HG03378 (cell line): ENCODE data around the gene BLM.
"Not testable (repeated sequence)": the region's sequence is repeated elsewhere in the genome, so short reads cannot be mapped to it uniquely, and the experiment has no call there.

ENCODE experiments used
- ATAC-seq: cut with Tn5 transposase; IDR thresholded peaks from one replicate; pipeline ENCODE4 v1.9.1; 2021; ENCODE audit warnings: mild to moderate bottlenecking, moderate library complexity; ENCODE audit not compliant: unreplicated experiment

The BLM gene

DNA sequence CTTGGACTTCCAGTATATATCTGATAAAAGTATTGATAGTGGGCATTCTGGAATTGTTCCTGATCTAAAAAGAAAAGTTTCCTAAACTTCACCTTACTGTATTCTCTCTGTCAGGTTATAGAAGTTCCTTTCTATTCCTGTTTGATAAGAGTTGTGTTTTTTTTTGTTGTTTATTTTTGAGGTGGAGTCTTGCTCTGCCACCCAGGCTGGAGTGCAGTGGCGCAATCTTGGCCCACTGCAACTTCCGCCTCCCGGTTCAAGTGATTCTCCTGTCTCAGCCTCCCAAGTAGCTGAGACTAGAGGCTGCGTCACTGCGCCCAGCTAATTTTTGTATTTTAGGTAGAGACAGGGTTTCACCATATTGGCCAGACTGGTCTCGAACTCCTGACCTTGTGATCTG lies 13.1 kb downstream of the BLM start:
- no peak for ATAC-seq

DNA sequence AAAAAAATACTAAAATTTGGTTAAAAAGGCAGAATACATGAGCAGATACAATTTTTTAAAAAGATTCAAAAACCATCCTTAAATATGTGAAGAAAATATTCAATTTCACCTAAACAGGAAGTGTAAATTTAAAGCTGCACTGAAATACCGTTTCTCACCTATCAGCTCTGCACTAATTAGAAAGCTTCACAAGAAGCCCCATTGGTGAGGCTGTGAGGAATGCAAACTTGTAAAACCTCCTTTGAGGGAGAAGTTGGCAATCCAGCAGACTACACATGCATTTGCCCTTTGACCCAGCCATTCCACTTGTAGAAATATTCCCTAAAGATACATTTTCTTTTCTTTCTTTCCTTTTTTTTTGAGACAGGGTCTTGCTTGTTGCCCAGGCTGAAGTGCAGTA lies 18.8 kb downstream of the BLM start:
- ATAC-seq = no peak

DNA sequence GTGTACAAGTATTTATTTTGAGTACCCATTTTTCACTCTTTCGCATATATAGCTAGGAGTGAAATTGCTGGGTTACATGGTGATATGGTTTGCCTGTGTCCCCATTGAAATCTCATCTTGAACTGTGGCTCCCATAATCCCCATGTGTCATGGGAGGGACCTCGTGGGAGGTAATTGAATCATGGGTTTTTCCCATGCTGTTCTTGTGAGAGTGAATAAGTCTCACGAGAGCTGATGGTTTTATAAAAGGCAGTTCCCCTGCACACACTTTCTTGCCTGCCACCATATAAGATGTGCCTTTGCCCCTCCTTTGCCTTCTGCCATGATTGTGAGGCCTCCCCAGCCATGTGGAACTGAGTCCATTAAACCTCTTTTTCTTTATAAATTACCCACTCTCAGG lies 23.4 kb downstream of the BLM start:
- not testable (repeated sequence) for ATAC-seq

DNA sequence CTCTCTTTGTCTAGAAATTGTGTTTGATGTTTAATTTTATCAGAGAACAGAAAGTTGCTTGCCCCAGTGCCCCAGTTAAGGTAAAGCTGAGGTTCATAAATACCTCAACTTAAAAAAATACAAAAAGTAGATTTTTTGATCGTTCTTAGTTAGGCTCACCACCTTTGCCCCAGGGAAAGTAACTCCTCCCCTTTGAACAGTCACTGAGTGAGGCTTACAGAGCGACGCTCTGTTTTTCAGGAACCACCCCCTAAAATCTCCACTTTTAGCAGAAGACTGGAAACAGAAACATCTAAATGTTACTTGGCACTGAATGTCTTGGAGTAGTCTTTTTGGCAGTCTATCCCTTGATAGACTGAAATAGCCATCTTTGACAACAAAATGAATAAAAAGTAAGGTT lies 24.9 kb downstream of the BLM start:
- no peak for ATAC-seq

DNA sequence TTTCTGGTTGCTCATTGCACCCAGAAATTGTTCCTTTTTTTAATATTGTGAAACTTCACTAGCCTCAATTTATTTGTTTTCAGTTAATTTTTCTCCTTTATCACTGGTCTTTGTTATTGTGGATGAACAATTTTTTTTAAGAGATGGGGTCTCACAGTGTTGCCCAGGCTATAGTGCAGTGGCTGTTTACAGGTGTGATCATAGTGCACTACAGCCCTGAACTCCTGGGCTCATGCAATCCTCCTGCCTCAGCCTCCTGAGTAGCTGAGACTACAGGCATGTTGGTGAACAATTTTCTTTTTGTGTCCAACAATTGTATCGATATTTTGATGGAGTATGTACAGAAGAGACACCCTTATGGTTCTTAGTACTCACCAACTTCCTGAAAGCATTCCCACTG lies 26.3 kb downstream of the BLM start:
- ATAC-seq = no peak

DNA sequence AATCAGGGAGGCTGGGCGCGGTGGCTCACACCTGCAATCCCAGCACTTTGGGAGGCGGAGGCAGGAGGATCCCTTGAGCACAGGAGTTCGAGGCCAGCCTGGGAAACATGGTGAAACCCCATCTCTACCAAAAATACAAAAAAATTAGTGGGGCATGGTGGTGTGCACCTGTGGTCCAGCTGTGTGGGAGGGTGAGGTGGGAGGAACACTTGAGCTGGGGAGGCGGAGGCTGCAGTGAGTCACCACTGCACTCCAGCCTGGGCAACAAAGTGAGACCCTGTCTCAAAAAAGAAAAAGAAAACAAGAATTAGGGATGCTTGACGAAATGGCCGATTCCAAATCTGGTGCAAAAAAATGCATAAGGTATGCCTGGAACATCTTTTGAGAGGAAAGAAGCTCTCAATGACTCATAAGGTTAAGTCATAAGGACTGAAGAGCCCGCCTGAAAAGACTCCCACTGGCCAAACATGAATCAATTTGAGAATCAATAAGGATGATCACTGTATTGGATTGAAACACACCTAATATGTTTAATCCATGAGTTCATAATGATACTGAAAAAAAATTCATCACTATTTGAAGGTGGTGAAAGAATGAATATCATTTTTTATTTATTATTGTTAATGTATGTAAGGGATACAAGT lies 27.7 kb downstream of the BLM start:
- ATAC-seq = no peak

DNA sequence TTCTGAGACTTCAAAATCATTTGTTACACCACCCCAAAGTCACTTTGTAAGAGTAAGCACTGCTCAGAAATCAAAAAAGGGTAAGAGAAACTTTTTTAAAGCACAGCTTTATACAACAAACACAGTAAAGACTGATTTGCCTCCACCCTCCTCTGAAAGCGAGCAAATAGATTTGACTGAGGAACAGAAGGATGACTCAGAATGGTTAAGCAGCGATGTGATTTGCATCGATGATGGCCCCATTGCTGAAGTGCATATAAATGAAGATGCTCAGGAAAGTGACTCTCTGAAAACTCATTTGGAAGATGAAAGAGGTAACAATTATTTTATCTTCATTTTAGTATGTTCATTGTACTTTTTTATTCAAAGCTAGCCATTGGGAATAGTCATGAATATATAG lies 32.6 kb downstream of the BLM start:
- no peak for ATAC-seq

DNA sequence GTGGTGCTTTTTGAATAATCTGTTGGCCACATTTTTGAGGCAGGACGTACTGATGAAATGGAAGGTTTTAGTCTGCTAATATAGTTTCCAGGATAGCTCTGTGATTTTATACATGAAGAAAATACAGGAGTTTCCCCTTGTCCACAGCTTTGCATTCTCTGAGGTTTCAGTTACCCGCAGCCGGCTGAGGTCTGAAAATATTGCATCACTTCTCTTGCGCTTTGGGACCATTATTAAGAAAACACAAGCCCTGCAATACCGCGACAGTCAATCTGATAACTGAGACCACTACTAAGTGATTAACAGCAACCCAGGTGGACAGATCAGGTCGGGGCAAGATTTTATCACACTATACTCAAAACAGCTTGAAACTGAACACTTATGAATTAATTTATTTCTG lies 33.0 kb downstream of the BLM start:
- no peak for ATAC-seq

DNA sequence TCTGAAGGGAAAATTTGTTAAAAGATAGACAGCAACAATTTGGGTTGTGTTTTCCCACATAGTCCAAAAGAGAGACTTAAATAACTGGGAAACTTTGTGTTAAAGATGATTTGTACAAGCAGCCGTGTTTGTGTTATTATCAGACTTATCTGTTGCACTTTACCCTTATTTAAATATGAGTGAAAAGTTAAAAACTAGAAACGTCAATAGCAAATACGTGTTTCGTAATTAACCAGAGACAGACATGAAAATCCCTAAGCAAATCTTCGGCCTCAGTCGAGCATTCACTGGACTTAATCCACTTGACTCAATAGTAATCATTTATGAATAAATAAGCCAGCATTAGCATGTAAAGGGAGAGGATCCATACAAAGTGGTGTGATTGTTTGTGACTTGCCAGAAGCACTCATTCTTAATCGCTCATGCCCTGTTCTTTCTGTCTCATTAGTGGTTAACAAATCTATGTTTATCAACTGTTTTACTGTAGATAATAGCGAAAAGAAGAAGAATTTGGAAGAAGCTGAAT lies 34.2 kb downstream of the BLM start:
- no peak for ATAC-seq

DNA sequence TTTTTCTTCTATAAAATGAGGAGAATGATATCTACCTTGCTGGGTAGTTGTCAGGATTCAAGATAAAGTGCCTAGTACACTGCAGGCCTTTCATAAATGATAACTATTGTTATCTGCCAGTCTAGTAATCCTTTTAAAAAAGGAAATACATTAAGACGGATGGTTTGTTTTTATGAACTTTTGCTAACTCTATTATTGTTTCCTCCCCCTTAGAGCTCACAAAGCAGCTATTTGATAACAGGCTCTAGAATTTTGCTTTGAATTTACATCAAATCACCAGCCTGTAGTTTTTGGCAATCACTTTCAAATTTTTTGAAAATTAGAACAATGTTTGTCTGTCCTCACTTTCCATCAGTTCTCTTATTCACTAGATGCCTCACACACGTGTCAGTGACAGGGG lies 39.8 kb downstream of the BLM start:
- ATAC-seq = no peak

DNA sequence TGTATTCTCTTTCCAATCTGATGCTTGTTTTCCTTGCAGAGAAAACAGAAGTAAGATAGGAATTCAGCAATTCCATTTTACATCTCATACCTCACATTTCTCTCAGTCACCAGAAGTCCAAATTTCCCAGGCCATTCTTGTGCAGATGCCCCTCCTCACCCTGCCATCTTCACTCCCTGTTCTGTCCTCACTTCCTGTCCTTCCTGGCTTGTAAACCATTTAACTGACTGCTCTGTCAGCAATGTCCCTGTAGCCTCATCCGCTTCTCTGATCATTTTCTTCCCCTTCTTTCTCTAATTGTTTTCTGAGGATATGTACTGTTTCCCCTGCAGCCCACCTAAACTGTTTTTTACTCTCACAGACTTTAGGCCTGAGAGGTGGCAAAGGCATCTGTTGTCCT lies 40.3 kb downstream of the BLM start:
- no peak for ATAC-seq

DNA sequence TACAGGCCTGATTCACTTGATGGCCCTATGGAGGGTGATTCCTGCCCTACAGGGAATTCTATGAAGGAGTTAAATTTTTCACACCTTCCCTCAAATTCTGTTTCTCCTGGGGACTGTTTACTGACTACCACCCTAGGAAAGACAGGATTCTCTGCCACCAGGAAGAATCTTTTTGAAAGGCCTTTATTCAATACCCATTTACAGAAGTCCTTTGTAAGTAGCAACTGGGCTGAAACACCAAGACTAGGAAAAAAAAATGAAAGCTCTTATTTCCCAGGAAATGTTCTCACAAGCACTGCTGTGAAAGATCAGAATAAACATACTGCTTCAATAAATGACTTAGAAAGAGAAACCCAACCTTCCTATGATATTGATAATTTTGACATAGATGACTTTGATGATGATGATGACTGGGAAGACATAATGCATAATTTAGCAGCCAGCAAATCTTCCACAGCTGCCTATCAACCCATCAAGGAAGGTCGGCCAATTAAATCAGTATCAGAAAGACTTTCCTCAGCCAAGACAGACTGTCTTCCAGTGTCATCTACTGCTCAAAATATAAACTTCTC lies 43.6 kb downstream of the BLM start:
- ATAC-seq = no peak

DNA sequence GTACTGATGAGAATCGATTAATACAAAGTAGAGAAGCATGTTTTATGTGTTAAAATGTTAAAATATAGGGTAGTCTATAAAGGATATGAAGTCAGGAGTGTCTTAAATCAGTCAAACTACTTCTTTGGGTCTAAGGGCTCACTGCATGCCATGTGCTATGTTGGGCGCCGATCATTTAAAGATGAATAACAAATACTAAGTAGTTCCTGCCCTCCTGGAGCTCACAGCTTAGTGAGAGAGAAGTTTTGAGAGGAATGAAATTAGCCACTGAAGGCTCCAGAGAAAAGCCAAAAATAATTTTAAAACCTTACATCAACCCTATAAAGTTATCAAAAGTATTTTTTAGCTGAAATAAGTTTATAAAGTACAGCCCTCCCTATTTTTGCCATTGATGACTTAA lies 44.5 kb downstream of the BLM start:
- no peak for ATAC-seq

DNA sequence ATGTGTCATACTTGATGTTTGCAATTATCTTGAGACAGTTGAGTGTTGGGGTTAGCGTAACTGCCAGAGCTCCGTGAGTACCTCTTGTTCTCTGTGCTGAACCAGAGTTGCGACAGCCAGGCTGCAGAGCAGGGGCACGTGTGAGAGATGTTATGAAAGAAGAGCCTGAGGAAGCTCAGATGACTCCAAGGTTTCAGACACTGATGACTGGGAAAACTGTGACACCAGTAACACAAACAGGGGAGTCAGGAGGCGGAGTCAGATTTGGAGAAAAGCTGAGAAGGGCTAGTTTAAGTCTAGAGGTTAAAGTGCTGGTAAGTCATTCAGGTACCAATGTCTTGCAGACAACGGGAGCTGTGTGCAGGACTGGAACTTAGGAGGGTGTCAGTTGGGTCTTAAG lies 45.0 kb downstream of the BLM start:
- no peak for ATAC-seq

DNA sequence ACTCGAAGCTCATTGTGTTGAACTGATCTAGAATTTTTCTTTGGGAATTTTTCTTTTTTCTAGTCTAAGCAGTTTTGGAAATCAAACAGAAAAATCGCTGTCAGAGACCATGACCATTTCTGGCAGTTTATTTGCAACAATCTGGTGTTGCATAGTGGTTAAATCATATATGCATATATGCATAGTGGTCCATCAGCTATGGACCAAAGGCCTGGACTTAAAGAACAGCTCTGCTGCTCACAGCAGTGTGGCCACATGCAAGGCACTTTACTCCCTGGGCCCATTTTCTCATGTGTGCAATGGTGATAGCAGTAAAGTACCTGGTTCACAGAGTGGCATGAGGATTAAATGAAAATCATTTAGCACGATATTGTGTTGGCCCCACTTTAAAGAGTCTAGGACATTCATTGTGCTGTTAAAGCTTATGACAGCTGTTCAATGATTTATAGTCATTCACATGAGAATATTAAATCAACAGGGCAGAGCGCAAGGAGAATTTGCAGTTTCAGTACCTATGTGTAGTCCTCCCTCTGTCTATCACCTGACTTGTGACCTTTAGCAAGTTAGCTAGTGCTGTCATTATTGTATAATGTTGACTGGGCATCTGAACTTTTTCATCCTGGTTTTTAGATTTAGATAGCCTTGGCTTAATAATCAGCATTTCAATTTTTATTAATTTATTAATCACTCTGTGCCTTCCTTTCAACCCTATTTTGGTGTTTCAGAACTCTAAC lies 46.4 kb downstream of the BLM start:
- no peak for ATAC-seq

DNA sequence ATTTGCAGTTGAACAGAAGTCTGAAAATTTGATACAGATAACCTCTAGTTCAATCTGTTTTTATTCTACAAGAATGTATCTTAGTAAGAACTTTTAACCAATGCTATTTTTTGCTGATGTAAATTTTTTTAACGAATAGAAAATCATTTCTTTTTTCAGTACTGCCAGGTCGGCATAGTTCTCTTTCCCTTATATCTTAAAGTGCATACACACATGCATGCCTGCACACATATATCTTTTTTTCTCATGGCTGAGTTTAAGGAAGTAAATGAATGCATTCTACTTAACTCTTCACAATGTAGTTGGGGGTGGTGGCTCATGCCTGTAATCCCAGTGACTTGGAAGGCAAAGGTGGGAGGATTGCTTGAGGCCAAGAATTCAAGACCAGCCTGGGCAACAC lies 48.4 kb downstream of the BLM start:
- ATAC-seq = no peak

DNA sequence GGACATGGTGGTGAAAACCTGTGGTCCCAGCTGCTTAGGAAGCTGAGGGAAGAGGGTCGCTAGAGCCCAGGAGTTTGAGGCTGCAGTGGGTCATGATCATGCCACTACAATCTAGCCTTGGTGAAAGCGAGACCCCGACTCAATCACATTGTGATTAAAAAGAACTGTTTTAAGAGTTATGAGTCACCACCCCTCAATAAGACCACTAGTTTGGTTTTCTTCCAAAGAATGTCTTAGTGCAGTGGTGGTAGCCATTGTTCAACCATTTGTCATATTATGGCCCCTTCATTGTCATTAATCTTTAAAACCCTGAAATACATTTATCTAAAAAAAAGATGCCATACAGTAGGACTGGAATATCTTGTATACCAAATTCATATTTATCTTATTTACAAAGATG lies 48.8 kb downstream of the BLM start:
- ATAC-seq = no peak

DNA sequence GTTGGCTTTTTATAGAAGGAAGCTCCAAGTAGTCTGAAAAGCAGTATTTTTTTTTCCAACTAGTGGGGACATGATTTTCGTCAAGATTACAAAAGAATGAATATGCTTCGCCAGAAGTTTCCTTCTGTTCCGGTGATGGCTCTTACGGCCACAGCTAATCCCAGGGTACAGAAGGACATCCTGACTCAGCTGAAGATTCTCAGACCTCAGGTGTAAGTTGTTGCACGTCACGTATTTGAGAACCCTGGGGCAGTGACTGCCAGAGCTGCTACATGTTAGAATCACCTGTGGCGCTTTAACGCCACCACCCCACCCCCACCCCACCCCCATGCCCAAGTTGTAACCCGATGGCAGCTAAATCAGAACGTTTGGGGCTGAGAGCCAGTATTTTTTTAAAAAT lies 52.2 kb downstream of the BLM start:
- ATAC-seq = no peak

DNA sequence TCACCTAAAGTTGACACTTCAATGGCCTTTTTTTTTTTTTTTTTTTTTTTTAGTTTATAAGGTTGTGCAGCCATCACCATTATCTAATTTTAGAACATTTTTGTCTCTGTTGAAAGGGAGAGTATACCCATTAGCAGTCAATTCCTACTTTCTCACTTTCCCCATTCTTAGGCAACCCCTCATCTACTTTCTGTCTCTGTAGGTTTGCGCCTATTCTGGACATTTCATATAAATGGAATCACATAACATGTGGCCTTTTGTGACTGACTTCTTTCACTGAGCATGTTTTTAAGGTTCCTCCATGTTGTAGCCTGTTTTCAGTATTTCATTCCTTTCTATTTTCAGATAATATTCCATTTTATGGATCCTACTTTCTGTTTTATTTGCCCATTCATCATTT lies 56.3 kb downstream of the BLM start:
- no peak for ATAC-seq

DNA sequence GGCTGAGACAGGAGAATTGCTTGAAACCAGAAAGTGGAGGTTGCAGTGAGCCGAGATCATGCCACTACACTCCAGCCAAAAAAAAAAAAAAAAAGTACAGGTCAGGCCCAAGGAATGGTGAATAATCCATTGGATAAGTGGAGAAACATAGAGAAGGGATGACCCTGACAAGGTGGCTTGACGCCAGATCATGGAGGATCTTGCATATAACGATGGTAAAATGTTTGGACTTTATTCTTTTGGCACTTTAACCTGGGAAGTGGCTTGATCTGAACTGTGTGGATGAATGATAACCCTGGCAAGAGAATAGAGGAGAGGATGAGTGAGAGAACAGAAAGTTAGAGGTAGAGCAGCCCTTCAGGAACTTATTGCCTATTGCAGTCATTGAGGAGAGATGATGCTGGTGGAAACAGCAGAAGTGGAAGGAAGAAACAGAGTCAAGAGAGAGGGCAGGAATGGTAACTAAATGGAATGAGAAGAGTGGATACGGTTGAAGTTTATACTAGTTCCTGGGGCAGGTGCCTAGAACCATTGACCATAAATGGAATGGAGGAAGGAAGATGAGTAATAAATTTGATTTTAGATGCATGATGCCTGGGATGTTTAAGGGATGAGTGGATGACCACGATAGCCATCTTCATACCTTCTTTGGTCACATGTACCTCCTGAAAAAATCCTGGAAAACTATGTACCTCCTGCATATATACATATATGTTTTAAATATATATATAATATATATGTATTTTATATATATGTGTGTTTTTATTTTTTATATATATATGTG lies 57.8 kb downstream of the BLM start:
- no peak for ATAC-seq

DNA sequence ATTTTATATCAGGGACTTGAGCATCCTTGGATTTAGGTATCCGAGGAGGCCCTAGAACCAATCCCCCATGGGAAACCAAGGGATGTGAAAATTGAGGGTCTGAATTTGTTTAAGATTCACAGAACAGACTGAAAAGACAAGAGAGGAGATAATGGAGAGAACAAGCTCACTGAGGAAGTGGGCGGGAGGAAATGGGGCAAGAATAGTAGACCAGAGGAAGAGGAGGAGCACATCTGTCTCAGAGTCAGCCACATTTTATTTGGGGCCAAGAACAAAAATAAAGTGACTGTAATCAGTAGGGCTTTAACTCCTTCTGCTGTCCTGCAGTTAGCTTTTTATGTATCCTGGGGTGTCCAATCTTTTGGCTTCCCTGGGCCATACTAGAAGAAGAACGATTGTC lies 63.8 kb downstream of the BLM start:
- no peak for ATAC-seq

DNA sequence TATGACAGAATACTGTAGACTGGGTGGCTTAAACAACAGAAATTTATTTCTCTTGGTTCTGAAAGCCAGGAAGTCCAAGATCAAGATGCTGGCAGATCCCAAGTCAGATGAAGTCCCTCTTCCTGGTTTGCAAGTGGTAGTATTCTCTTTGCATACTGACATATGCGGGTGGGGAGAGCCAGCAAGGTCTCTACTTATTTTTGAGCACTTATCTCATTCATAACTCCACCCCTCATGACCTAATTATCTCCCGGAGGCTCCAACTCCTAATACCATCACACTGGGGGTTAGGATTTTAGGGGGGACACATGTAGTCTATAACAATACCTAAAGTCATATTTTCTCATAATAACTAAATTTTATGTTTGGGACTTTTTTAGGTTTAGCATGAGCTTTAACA lies 65.3 kb downstream of the BLM start:
- no peak for ATAC-seq
